Stimulated activated CD4-positive, alpha-beta T cell treated with anti-CD3 and anti-CD28 coated beads, TNF-alpha, amount 100 ng/mL, for 4 hours (primary cell): ENCODE measurements around the gene TBX10.
"Not testable (repeated sequence)": the region's sequence is repeated elsewhere in the genome, so short reads cannot be mapped to it uniquely, and the experiment has no call there.

Experiments used
- DNase-seq, 3 experiments: peaks; one replicate each; pipeline ENCODE4 v3.0.0-alpha.2; 2020; ENCODE audit warnings: low read depth in 3 of 3

Gene TBX10

GRCh38 chr11:67631411-67631810, 8.2 kb downstream of the TBX10 start:
- DNase-seq: no peak

GRCh38 chr11:67630943-67631331, 8.6 kb downstream of the TBX10 start:
- DNase-seq: no peak

- DNase-seq: peak in 2 of 3 experiments; percentile 87 to 94
Observed at GRCh38 chr11:67630228-67630942, 9.2 kb downstream of the TBX10 start.

- peak; percentile 77 to 99 (median 77) for DNase-seq
Observed at GRCh38 chr11:67629386-67630227, 10.0 kb downstream of the TBX10 start, which contains the start of gene NUDT8. NUDT8 (minus strand) TSS chr11:67629937; CDS start chr11:67629911, 26 bp downstream.

DNA sequence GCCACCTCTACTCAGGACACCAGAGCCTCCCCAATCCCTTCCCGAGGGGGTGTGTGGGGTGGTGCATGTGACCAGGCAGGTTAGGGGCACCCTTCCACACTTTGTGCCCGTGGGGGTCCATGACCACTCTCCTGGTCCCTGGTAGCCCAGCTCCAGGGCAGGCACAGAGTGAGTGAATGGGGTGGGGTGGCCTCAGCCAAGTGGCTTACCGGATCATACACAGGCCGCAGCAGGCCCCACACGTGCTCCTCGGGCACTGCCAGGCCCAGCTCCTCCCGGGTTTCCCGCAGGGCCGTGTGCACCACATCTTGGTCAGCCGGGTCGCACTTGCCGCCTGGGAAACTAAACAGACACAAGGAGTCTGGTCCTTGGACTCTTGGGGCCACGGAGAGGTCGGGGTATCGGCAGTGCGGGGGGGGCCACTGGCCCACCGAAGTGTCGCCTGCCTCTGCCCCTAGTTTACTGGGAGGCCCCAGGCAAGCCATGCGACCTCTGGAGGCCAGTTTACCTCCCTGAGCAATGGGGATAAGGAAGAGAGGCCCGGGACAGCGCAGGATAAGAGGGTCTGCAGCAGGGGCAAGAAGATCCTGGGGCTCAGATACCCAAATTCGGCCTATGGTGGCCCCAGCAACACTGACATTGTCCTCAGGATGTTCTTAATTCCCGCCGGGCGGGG, 10.7 kb downstream of the TBX10 start:
- no peak for DNase-seq

DNA sequence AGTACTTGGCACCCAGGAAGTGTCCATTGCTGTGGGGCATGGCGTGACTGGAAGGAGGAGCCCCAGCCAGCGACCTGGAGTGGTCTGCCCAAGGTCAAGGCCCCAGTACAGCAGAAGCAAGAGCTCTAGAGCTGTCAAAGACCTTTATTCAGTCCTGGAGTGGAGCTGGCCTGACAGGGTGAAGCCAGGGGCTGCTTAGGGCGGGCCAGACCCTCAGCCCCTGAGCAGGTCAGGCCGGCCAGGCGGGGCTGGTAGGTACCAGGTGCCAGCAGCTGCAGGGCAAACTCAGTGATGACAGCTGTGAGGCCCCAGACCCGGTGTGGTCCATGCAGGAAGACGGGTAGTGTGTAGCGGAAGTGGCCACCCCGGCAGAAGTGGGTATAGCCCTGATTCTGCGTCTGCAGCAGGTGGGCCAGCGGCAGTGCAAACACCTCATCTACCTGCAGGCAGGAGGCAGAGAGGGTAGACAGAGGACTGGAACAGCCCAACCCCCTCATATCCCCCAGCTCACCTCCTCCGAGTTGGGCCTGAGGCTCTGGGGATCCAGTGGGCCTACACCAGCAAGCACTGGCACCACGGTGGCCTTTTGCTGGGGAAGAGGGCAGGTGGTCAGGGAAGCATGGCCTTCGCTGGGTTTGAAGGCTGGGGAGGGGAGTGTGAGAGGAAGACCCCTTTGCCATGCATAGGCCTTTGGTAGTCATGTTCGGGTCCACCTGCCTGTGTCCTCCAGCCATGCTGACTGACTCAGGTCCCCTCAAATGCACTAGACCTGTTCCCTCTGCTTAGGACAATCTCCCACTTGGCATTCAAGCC, 11.5 kb downstream of the TBX10 start:
- no peak for DNase-seq

DNA sequence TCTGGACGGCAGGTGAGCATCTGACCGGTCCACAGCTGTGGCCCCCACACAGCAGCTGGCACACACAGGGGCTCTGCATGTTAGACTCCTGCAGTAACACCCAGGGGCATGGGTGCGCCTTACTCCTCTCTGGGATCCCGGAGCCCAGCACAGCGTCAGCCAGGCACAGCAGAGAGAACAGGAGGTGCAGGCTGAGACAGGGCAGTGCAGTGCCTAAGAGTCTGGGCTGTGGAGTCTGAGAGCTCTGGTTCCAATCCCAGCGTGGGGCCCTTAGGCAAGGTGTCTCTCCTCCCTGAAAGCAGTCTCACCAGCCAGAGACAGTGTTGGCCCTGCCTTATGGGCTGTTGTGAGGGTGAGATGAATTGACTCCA, 12.1 kb downstream of the TBX10 start:
- DNase-seq: no peak

DNA sequence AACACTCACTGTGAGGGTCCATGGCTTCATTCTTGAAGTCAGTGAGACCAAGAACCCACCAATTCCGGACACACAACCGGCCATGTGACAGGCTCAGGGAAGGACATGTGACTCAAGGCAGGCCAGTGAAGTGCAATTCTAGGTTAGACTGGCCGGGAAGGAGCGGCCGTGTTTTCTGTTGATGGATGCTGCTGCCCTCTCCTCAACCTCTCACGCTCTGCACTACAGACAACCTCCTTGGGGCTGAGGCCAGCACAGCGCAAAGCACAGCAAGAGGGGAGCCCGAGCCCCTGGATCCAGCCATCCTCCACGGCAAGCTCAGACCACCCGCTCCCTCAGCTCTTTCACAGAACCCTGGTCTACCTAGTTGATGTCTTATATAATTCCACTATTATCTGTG, 12.6 kb downstream of the TBX10 start:
- no peak for DNase-seq

- DNase-seq: not testable (repeated sequence)
Observed at GRCh38 chr11:67626131-67626833, 13.3 kb downstream of the TBX10 start.

DNA sequence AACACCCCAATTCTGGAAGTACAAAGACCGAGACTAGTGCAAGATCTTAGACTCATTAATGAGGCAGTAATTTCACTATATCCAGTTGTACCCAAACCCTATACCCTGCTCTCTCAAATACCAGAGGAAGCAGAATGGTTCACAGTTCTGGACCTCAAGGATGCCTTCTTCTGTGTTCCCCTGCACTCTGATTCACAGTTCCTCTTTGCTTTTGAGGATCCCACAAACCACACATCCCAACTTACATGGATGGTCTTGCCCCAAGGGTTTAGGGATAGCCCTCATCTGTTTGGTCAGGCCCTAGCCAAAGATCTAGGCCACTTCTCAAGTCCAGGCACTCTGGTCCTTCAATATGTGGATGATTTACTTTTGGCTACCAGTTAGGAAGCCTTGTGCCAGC, 15.8 kb downstream of the TBX10 start:
- DNase-seq: not testable (repeated sequence)

DNA sequence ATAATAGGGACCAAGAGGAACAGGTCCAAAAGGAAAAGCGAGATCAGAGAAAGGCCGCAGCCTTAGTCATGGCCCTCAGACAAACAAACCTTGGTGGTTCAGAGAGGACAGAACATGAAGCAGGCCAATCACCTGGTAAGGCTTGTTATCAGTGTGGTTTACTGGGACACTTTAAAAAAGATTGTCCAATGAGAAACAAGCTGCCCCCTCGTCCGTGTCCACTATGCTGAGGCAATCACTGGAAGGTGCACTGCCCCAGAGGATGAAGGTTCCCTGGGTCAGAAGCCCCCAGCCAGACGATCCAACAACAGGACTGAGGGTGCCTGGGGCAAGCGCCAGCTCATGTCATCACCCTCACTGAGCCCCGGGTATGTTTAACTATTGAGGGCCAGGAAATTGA, 16.7 kb downstream of the TBX10 start:
- DNase-seq: not testable (repeated sequence)

GRCh38 chr11:67621928-67622327, 17.6 kb downstream of the TBX10 start:
- DNase-seq: not testable (repeated sequence)

DNA sequence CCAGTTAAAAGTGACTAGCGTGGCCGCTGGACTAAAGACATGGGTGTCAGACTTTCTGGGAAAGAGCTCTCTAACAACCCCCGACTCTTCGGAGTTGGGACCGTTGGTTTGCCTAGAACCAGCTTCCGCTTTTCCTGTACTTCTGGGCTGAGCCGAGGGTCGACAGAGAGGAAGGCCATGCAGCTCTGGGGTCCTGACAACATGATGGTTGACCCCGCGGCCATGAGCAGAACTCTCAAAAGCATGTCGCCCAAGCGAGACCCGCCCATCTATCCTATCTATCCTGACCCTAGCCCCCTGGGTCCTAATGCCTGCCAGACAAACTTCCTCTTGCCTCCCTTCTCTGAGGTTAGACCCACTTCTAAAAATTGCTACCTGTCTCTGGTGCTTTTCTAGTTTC, 18.9 kb downstream of the TBX10 start:
- not testable (repeated sequence) for DNase-seq

- DNase-seq: not testable (repeated sequence)
Observed at GRCh38 chr11:67619683-67620618, 19.6 kb downstream of the TBX10 start.

GRCh38 chr11:67618901-67619659, 20.5 kb downstream of the TBX10 start:
- not testable (repeated sequence) for DNase-seq

- no peak for DNase-seq
Observed at GRCh38 chr11:67617243-67617953, 22.2 kb downstream of the TBX10 start.

DNA sequence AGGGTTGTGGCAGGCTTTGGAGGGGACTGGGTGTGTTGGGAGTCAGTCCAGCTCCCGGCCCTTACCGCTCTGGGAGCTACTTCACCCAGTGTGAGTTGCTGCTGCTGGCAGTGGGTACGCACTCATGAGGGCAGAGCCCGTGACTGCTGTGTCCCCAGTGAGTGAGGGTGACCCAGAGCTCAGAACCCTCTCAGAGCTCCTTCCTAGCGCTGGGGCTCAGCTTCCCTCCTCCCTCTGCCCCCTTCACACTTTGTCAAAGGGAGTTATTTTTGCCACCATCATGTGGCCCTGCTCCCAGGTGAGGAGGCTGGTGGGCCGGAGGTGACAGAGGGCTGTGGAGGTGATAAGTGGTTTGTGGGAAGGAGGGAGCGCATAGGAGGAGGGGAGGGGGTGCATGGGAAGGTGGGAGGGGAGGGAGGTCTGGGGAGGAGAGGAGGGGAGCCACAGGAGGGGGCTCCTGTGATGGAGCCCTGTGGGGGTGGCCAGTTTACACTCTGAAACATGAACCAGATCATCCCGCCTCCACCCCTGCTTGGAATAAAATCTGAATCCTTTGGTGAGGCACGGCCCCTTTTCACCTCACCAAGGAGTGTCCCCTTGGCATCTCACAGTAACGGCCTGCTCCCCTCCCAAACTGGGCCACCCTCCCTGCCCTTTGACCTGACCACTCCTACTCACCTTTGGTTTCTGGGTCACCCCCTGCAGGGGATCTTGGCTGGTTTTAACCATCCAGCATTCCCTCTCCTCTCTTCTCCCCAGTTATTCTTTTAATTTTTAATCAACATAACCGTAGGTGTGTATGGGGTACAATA, 22.9 kb downstream of the TBX10 start:
- DNase-seq: no peak
